Progenitor cell of endocrine pancreas (in vitro differentiated cells): ENCODE results near the gene CNTNAP2. TPM values are rescaled to one million over a fixed set of nuclear protein-coding genes. Genes with fewer than 3 reads are reported as not detected.

Experiments
- DNase-seq: peaks from one replicate; pipeline ENCODE4 v3.0.0; 2021; ENCODE audit warnings: low spot score; ENCODE audit not compliant: unreplicated experiment
- H3K27ac Mint-ChIP-seq: 2 replicates; pipeline ENCODE4 v1.8.0; 2021; ENCODE audit warnings: mild to moderate bottlenecking, moderate library complexity, mixed read lengths
- H3K27me3 Mint-ChIP-seq: 2 replicates; pipeline ENCODE4 v1.8.0; 2021; ENCODE audit warnings: mixed read lengths
- H3K36me3 Mint-ChIP-seq: 2 replicates; pipeline ENCODE4 v1.8.0; 2022; ENCODE audit warnings: mixed read lengths; ENCODE audit not compliant: insufficient read depth
- H3K4me1 Mint-ChIP-seq: 2 replicates; pipeline ENCODE4 v1.8.0; 2021; ENCODE audit warnings: low read depth, mixed read lengths
- H3K4me3 Mint-ChIP-seq: 2 replicates; pipeline ENCODE4 v1.8.0; 2021; ENCODE audit warnings: low read depth, mild to moderate bottlenecking, moderate library complexity, mixed read lengths
- H3K9me3 Mint-ChIP-seq: 2 replicates; pipeline ENCODE4 v1.8.0; 2021; ENCODE audit warnings: low read depth, mixed read lengths
- total RNA-seq: library from RNA; stranded (reverse); gene quantifications from 2 replicates; pipeline ENCODE4 v1.2.1, GENCODE V29; 2021
- TF ChIP-seq, protein P1 (sequence below): fragments of 200-600 bp; sonication (generic); IDR thresholded peaks from one replicate; pipeline ENCODE4 v1.5.0; 2021; ENCODE audit warnings: antibody characterized with exemption, mild to moderate bottlenecking; ENCODE audit not compliant: unreplicated experiment

Gene CNTNAP2
- total RNA-seq, 1 donor from 2014 or later = 6.5 TPM

DNA sequence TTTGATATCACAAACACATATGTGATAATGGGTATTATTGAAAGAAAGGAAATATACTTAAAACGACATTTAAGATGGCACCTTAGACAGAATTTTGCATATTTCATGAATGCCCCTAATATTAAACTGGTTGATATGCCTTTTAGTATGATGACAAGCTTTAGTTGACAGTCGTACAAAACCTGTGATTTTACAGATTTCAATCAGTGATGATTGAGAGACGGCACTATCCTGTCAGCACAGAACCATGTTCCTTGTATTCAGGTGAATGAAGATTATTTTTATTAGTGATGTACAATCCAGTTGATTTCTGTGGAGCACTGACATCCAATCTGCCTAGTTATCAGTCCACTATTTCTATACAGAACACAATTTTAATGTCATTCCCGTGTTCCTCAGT is 333.0 kb downstream of the CNTNAP2 start:
- Mint-ChIP-seq H3K9me3 (no peaks in the 10 kb centered on the region), H3K27ac (no peak overlapping the region), H3K4me3 (no peak overlapping the region), H3K36me3 (no peaks in the 10 kb centered on the region), H3K27me3 (no peaks in the 10 kb centered on the region), H3K4me1 (no peaks in the 10 kb centered on the region)
- no peak for DNase-seq
- TF ChIP-seq, protein P1, sequence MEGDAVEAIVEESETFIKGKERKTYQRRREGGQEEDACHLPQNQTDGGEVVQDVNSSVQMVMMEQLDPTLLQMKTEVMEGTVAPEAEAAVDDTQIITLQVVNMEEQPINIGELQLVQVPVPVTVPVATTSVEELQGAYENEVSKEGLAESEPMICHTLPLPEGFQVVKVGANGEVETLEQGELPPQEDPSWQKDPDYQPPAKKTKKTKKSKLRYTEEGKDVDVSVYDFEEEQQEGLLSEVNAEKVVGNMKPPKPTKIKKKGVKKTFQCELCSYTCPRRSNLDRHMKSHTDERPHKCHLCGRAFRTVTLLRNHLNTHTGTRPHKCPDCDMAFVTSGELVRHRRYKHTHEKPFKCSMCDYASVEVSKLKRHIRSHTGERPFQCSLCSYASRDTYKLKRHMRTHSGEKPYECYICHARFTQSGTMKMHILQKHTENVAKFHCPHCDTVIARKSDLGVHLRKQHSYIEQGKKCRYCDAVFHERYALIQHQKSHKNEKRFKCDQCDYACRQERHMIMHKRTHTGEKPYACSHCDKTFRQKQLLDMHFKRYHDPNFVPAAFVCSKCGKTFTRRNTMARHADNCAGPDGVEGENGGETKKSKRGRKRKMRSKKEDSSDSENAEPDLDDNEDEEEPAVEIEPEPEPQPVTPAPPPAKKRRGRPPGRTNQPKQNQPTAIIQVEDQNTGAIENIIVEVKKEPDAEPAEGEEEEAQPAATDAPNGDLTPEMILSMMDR = no peak

DNA sequence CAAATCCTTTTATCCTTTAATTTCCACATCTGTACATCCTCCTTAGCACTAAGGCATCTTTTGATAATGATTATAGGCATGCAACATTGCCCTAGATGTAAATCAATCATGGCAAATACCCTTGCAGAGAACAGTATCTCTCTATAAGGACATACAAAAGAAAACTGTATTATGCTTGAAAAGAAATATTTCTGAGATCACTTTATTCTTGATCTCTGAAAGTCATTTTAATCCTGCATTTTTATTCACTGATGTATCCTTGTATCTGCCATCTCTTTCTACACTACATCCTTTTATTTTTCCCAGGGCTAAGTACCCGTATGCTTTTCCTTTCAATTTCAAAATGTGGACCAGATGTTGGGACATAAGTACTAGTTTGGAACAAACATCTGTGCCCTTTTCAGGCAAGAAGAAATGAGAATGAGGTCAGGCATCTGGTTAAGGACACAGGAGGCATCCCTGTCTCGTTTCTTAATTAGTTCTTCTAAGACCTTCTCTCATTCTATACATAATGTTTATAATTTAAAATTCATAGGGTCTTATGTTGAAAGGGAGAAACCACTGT is 338.6 kb downstream of the CNTNAP2 start:
- TF ChIP-seq, protein P1 = no peak
- Mint-ChIP-seq H3K4me3 (no peak overlapping the region), H3K27ac (no peak overlapping the region), H3K9me3 (no peaks in the 10 kb centered on the region), H3K36me3 (no peaks in the 10 kb centered on the region), H3K27me3 (no peaks in the 10 kb centered on the region), H3K4me1 (no peaks in the 10 kb centered on the region)
- DNase-seq = no peak

DNA sequence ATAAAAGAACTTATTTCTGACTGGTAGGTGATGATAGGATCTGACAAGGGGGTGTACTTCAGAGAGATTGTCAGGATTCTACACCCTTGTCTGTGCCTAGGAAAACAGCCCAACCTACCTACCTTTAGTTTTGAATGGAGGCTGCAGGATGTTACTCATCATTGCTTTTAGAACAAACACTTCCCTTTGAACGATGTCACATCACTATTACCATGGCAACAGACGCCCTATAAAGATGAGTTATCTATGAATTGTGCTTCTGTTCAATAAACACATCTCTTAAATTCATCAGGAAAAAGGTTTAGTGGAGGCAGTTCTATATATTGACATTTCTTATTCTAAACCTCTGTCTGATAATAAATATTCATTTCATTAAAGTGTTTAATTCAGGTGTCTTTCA is 362.4 kb downstream of the CNTNAP2 start:
- no peak overlapping the region for H3K27ac Mint-ChIP-seq
- DNase-seq = no peak
- no peak overlapping the region for H3K4me3 Mint-ChIP-seq
- H3K4me1 Mint-ChIP-seq = no peaks in the 10 kb centered on the region
- TF ChIP-seq, protein P1 = no peak
- no peaks in the 10 kb centered on the region for H3K9me3 Mint-ChIP-seq
- no peaks in the 10 kb centered on the region for H3K27me3 Mint-ChIP-seq
- no peaks in the 10 kb centered on the region for H3K36me3 Mint-ChIP-seq

DNA sequence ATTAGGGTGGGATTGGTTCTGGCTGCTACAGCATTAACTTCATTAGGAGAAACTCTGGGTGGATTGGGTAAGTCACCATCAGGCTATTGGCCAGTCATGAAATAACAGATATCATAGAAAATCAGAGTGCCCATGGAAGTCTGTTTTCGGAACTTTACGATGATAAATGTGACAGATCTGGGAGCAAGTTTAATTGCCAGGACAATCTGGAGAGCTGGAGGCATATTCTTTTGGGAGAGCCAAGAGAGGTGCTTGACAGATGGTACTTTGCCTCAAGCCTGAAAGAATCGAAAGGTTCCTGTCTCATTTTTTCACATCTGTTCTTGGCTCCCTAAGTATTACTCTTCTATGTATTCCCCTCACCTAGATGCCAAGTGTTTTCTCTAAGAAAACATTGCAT is 369.9 kb downstream of the CNTNAP2 start:
- no peak for DNase-seq
- TF ChIP-seq, protein P1 = no peak
- Mint-ChIP-seq H3K9me3 (peaks cover 6% of the 10 kb centered on the region), H3K4me1 (no peaks in the 10 kb centered on the region), H3K36me3 (no peaks in the 10 kb centered on the region), H3K27me3 (no peaks in the 10 kb centered on the region), H3K27ac (no peak overlapping the region), H3K4me3 (no peak overlapping the region)

DNA sequence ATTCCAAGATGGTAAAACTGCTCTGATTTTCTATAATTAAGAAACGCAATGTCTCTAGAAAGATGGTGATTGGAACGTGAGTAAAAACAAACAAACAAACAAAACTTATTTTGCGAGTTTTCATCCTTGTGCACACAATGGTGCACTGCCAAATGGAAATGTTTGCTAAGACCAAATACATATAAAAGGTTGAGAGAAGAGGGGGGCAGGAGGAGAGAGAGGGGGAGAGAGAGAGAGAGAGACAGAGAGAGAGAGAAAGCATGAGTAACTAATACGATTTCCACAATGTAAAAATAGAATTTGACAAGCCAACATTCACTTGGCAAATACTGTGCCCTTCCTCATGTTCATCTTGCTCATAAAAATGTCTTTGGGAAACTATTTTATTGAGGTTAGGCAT is 375.4 kb downstream of the CNTNAP2 start:
- H3K36me3 Mint-ChIP-seq = no peaks in the 10 kb centered on the region
- TF ChIP-seq, protein P1 = no peak
- no peaks in the 10 kb centered on the region for H3K27me3 Mint-ChIP-seq
- H3K27ac Mint-ChIP-seq = no peak overlapping the region
- H3K9me3 Mint-ChIP-seq = peaks cover 10% of the 10 kb centered on the region
- no peak overlapping the region for H3K4me3 Mint-ChIP-seq
- DNase-seq = no peak
- no peaks in the 10 kb centered on the region for H3K4me1 Mint-ChIP-seq
